Thoracic aorta (tissue), 2 donors: ENCODE data around the gene GPR62. TPM values are rescaled to one million over a fixed set of nuclear protein-coding genes. Genes with fewer than 3 reads are reported as not detected.
"Not testable (repeated sequence)": the region's sequence is repeated elsewhere in the genome, so short reads cannot be mapped to it uniquely, and the experiment has no call there.

Source experiments
- ATAC-seq: fragments of 150-250 bp; one replicate; pipeline ENCODE4 v1.8.0; 2017; ENCODE audit warnings: low read depth; ENCODE audit not compliant: insufficient number of reproducible peaks, low FRiP score
- DNase-seq: peaks from one replicate; pipeline ENCODE4 v3.0.0-alpha.2; 2020; ENCODE audit warnings: low spot score
- H3K27ac ChIP-seq, 2 donors: fragments of 200-600 bp; sonication (generic); 1 replicate in 1 of 2; 2 replicates in 1 of 2; pipeline ENCODE4 v1.5.1; 2016; ENCODE audit warnings: mild to moderate bottlenecking in 2 of 2, moderate library complexity in 2 of 2
- H3K27me3 ChIP-seq: fragments of 200-600 bp; sonication (generic); replicated peaks from 2 replicates; pipeline ENCODE4 v1.6.0; 2016; ENCODE audit warnings: mild to moderate bottlenecking; ENCODE audit not compliant: insufficient read depth
- H3K36me3 ChIP-seq: fragments of 200-600 bp; sonication (generic); one replicate; pipeline ENCODE4 v1.5.1; 2016
- H3K4me1 ChIP-seq, 2 donors: fragments of 200-600 bp; sonication (generic); 1 replicate in 1 of 2; 2 replicates in 1 of 2; pipeline versions ENCODE4 v1.5.1 to v1.6.0; 2016; ENCODE audit warnings: low read depth in 2 of 2, mild to moderate bottlenecking in 1 of 2; ENCODE audit not compliant: control insufficient read depth in 1 of 2
- H3K4me3 ChIP-seq: fragments of 200-600 bp; sonication (generic); 2 replicates; pipeline ENCODE4 v1.5.1; 2016; ENCODE audit warnings: mild to moderate bottlenecking
- H3K9me3 ChIP-seq: fragments of 200-600 bp; sonication (generic); 2 replicates; pipeline ENCODE4 v1.5.1; 2016
- CTCF ChIP-seq: fragments of 200-600 bp; sonication (generic); IDR thresholded peaks from one replicate; pipeline ENCODE4 v1.5.1; 2019; ENCODE audit warnings: antibody characterized with exemption
- total RNA-seq, 2 donors: library from RNA; depleted of rRNA; stranded (reverse); fragments of >200 nt; gene quantifications; one replicate each; pipeline versions ENCODE4 v1.1.0 to v1.2.3, GENCODE V29; 2016

Gene GPR62
- total RNA-seq, 2 donors from 2014 or later, result not detected

GRCh38 chr3:51928438-51928837 is 26.7 kb upstream of the GPR62 start:
- peaks cover 6% of the 10 kb centered on the region for H3K36me3 ChIP-seq
- no peak for TF ChIP-seq CTCF
- H3K27ac ChIP-seq, result no peak overlapping the region
- DNase-seq, result no peak
- no peaks in the 10 kb centered on the region for H3K4me1 ChIP-seq
- no peak overlapping the region for H3K4me3 ChIP-seq
- ATAC-seq, result no peak
- no peaks in the 10 kb centered on the region for H3K9me3 ChIP-seq
- no peaks in the 10 kb centered on the region for H3K27me3 ChIP-seq

- not testable (repeated sequence) for ATAC-seq, DNase-seq, H3K4me1 ChIP-seq, H3K9me3 ChIP-seq, H3K27me3 ChIP-seq, H3K4me3 ChIP-seq, H3K27ac ChIP-seq
- peaks cover 11% of the 10 kb centered on the region for H3K36me3 ChIP-seq
Observed at GRCh38 chr3:51928981-51929380, 26.2 kb upstream of the GPR62 start.

- H3K36me3 ChIP-seq, result peaks cover 16% of the 10 kb centered on the region
- DNase-seq (no peak), ATAC-seq (no peak)
- no peaks in the 10 kb centered on the region for H3K27me3 ChIP-seq
- no peaks in the 10 kb centered on the region for H3K9me3 ChIP-seq
- H3K4me1 ChIP-seq, result no peaks in the 10 kb centered on the region
- H3K4me3 ChIP-seq, result no peak overlapping the region
- TF ChIP-seq CTCF, result no peak
- H3K27ac ChIP-seq, result no peak overlapping the region
Observed at GRCh38 chr3:51929420-51930003, 25.7 kb upstream of the GPR62 start.

- DNase-seq (no peak), ATAC-seq (no peak)
- peaks cover 23% of the 10 kb centered on the region for H3K36me3 ChIP-seq
- H3K27ac ChIP-seq, result no peak overlapping the region
- no peaks in the 10 kb centered on the region for H3K9me3 ChIP-seq
- no peak overlapping the region for H3K4me3 ChIP-seq
- H3K27me3 ChIP-seq, result no peaks in the 10 kb centered on the region
- H3K4me1 ChIP-seq, result no peaks in the 10 kb centered on the region
- TF ChIP-seq CTCF, result no peak
Observed at GRCh38 chr3:51930439-51930838, 24.7 kb upstream of the GPR62 start.

GRCh38 chr3:51931756-51932155 is 23.4 kb upstream of the GPR62 start:
- no peak overlapping the region for H3K27ac ChIP-seq
- H3K36me3 ChIP-seq, result peaks cover 35% of the 10 kb centered on the region
- H3K4me3 ChIP-seq, result no peak overlapping the region

More at GRCh38 chr3:51931756-51932155, 23.4 kb upstream of the GPR62 start:
- no peak for TF ChIP-seq CTCF
- no peak for DNase-seq
- no peaks in the 10 kb centered on the region for H3K27me3 ChIP-seq
- ATAC-seq, result no peak
- H3K9me3 ChIP-seq, result no peaks in the 10 kb centered on the region
- H3K4me1 ChIP-seq, result no peaks in the 10 kb centered on the region
